HCT116 (cell line): ENCODE measurements around the gene ATG4D. TPM values are rescaled to one million over a fixed set of nuclear protein-coding genes. Genes with fewer than 3 reads are reported as not detected.

Experiments
- ATAC-seq: fragments of 200-7000 bp; cut with Tn5 transposase; 2 replicates; pipeline ENCODE4 v1.9.1; 2020; ENCODE audit warnings: mild to moderate bottlenecking, moderate library complexity
- BruUV-seq: library from RNA; stranded (reverse); fragments of 400-500 nt; replicated peaks from 2 replicates; lab custom pipeline; 2021; lab: Mats Ljungman, UMichigan
- CTCF ChIA-PET: fragments of 300-600 bp; sonication (Branson Sonifier 250); formaldehyde crosslinking; loops from one replicate; lab custom pipeline; 2021; ENCODE audit warnings: antibody characterized with exemption; lab: Charles Lee
- POLR2A ChIA-PET: fragments of 300-600, 350-600 bp; sonication (Branson Sonifier 250); formaldehyde crosslinking; loops from one replicate; lab custom pipeline; 2021; ENCODE audit warnings: antibody characterized with exemption; lab: Charles Lee
- RAD21 ChIA-PET, 2 experiments: fragments of 300-600 bp; sonication (Branson Sonifier 250); formaldehyde crosslinking; loops; one replicate each; lab custom pipeline; 2023; ENCODE audit warnings: low total read pairs in 2 of 2; ENCODE audit not compliant: uncharacterized antibody in 2 of 2, unreplicated experiment in 2 of 2, low non-redundant PET in 1 of 2; lab: Charles Lee
- DNase-seq: peaks from one replicate; pipeline ENCODE4 v3.0.0-alpha.2; 2010; ENCODE audit warnings: low read depth, low spot score
- H2AFZ ChIP-seq: fragments of 200-600 bp; shearing (Covaris generic), sonication (generic); 2 replicates; pipeline ENCODE4 v1.6.1; 2017; ENCODE audit warnings: low read depth, mixed run types, mixed read lengths, antibody characterized with exemption, low read length; ENCODE audit not compliant: poor library complexity, severe bottlenecking
- H3K27ac ChIP-seq: 2 replicates; pipeline ENCODE4 v1.5.1; 2012; ENCODE audit warnings: low read depth, low read length
- H3K27me3 ChIP-seq: fragments of 200-600 bp; sonication (generic); 2 replicates; pipeline ENCODE4 v1.6.1; 2016; ENCODE audit warnings: mixed run types, low read length, mixed read lengths; ENCODE audit not compliant: insufficient read depth
- H3K36me3 ChIP-seq, 2 experiments: fragments of 200-500 bp in 1 of 2; fragments of 200-600 bp in 1 of 2; sonication (Bioruptor generic) in 1 of 2; sonication (generic) in 1 of 2; 2 replicates each; pipeline versions ENCODE4 v1.5.1 to v1.6.1; 2014 to 2016; ENCODE audit warnings: low read length in 2 of 2, inconsistent platforms in 1 of 2, mixed read lengths in 1 of 2, mixed run types in 1 of 2; ENCODE audit not compliant: insufficient read depth in 2 of 2, control insufficient read depth in 1 of 2
- H3K4me1 ChIP-seq, 2 experiments: fragments of 200-600 bp in 1 of 2; sonication (generic) in 1 of 2; 2 replicates each; pipeline versions ENCODE4 v1.5.1 to v1.6.1; 2012 to 2017; ENCODE audit warnings: low read length in 2 of 2, inconsistent platforms in 1 of 2, mild to moderate bottlenecking in 1 of 2, mixed read lengths in 1 of 2, mixed run types in 1 of 2, moderate library complexity in 1 of 2; ENCODE audit not compliant: insufficient read depth in 2 of 2, control insufficient read depth in 1 of 2
- H3K4me2 ChIP-seq: fragments of 200-600 bp; sonication (generic); 2 replicates; pipeline ENCODE4 v1.6.1; 2017; ENCODE audit warnings: mixed run types, low read length, mixed read lengths
- H3K4me3 ChIP-seq, 2 experiments: fragments of 200-600 bp in 1 of 2; sonication (generic) in 1 of 2; replicated peaks in 1 of 2; 2 replicates each; pipeline ENCODE4 v1.5.1; 2011 to 2016; ENCODE audit warnings: low read length in 2 of 2, control low read depth in 1 of 2, low read depth in 1 of 2, mild to moderate bottlenecking in 1 of 2, mixed read lengths in 1 of 2, mixed run types in 1 of 2
- H3K79me2 ChIP-seq: fragments of 200-600 bp; sonication (generic); 2 replicates; pipeline ENCODE4 v1.6.1; 2017; ENCODE audit warnings: mild to moderate bottlenecking, mixed run types, low read length, moderate library complexity, mixed read lengths; ENCODE audit not compliant: insufficient read depth
- H3K9ac ChIP-seq: fragments of 200-600 bp; sonication (generic); 2 replicates; pipeline ENCODE4 v1.6.1; 2016; ENCODE audit warnings: low read length, mixed read lengths
- H3K9me2 ChIP-seq: fragments of 200-600 bp; sonication (generic), shearing (Covaris generic); 2 replicates; pipeline ENCODE4 v1.6.1; 2017; ENCODE audit warnings: mixed run types, mild to moderate bottlenecking, moderate library complexity; ENCODE audit not compliant: insufficient read depth
- H3K9me3 ChIP-seq, 2 experiments: fragments of 200-500 bp in 1 of 2; fragments of 200-600 bp in 1 of 2; sonication (Bioruptor generic) in 1 of 2; sonication (generic) in 1 of 2; 2 replicates each; pipeline ENCODE4 v1.6.1; 2014 to 2017; ENCODE audit warnings: low read length in 2 of 2, mixed read lengths in 2 of 2, inconsistent platforms in 1 of 2, low read depth in 1 of 2, mild to moderate bottlenecking in 1 of 2, mixed run types in 1 of 2, moderate library complexity in 1 of 2; ENCODE audit not compliant: control insufficient read depth in 1 of 2, insufficient read depth in 1 of 2
- H4K20me1 ChIP-seq: fragments of 200-600 bp; sonication (generic), shearing (Covaris generic); 2 replicates; pipeline ENCODE4 v1.6.1; 2017; ENCODE audit warnings: mixed run types, mild to moderate bottlenecking, moderate library complexity; ENCODE audit not compliant: insufficient read depth
- ATF3 ChIP-seq: IDR thresholded peaks from 2 replicates; pipeline ENCODE4 v1.6.1; 2012
- CTCF ChIP-seq, 3 experiments: fragments of 200-600 bp in 1 of 3; sonication (generic) in 1 of 3; IDR thresholded peaks in 2 of 3; conservative IDR thresholded peaks in 1 of 3; 2 replicates each; pipeline ENCODE4 v1.5.1; 2012 to 2017; ENCODE audit warnings: low read depth in 2 of 3, low read length in 2 of 3, antibody characterized with exemption in 1 of 3, borderline replicate concordance in 1 of 3, control low read depth in 1 of 3, mild to moderate bottlenecking in 1 of 3, mixed read lengths in 1 of 3, mixed run types in 1 of 3, moderate library complexity in 1 of 3; ENCODE audit not compliant: insufficient read depth in 1 of 3
- EGR1 ChIP-seq: IDR thresholded peaks from 2 replicates; pipeline ENCODE4 v1.6.1; 2012; ENCODE audit warnings: low read depth
- ELF1 ChIP-seq: IDR thresholded peaks from 2 replicates; pipeline ENCODE4 v1.6.1; 2012; ENCODE audit warnings: low read depth, borderline replicate concordance
- JUND ChIP-seq: IDR thresholded peaks from 2 replicates; pipeline ENCODE4 v1.6.1; 2012
- MAX ChIP-seq: IDR thresholded peaks from 2 replicates; pipeline ENCODE4 v1.6.1; 2012
- POLR2AphosphoS5 ChIP-seq: IDR thresholded peaks from 2 replicates; pipeline ENCODE4 v1.6.1; 2011; ENCODE audit warnings: mild to moderate bottlenecking, low read depth, low read length, moderate library complexity
- REST ChIP-seq: IDR thresholded peaks from 2 replicates; pipeline ENCODE4 v1.6.1; 2012; ENCODE audit warnings: low read depth
- SIN3A ChIP-seq: IDR thresholded peaks from 2 replicates; pipeline ENCODE4 v1.6.1; 2012; ENCODE audit warnings: low read depth
- TCF7L2 ChIP-seq: IDR thresholded peaks from 2 replicates; pipeline ENCODE4 v1.7.0; 2011; ENCODE audit warnings: borderline replicate concordance, inconsistent platforms; ENCODE audit not compliant: insufficient read depth, insufficient read length; ENCODE audit errors: extremely low read depth
- intact Hi-C: fragments of 100-400 bp; cut with micrococcal nuclease; formaldehyde crosslinking; loops from 2 replicates; pipeline ENCODE4 v1.10.0; 2022
- total RNA-seq: library from RNA; stranded (reverse); gene quantifications from one replicate; pipeline ENCODE4 v1.2.1, GENCODE V29; 2021; ENCODE audit not compliant: unreplicated experiment

Gene ATG4D
- total RNA-seq, 1 experiment from 2014 or later, result 45.4 TPM

GRCh38 chr19:10517361-10517759 is 26.3 kb upstream of the ATG4D start, which contains the start of gene S1PR5:
TSS of gene S1PR5 (minus strand) at chr19:10517447. CDS start at chr19:10515011, 2,436 bp downstream.
- ATAC-seq, result peak; percentile 85
- Histone ChIP-seq H3K27me3 (no peaks in the 10 kb centered on the region), H3K4me1 (peaks cover 16 to 45% of the 10 kb centered on the region in 2 experiments; a peak in 3 of 4 replicates)
- TF ChIP-seq ATF3, result no peak
- TF ChIP-seq POLR2AphosphoS5, result peak; percentile 57
- TF ChIP-seq SIN3A, result no peak
- no peak for TF ChIP-seq CTCF (IDR thresholded peaks at IDR 0.05 in 2 of 3, conservative IDR thresholded peaks at IDR 0.05 in 1 of 3; ENCODE audit: borderline replicate concordance in 1 of 3, insufficient read depth in 1 of 3, low read depth in 2 of 3, low read length in 2 of 3)
- TF ChIP-seq JUND, result no peak
- TF ChIP-seq REST, result no peak
- TF ChIP-seq TCF7L2, result no peak
- TF ChIP-seq EGR1, result peak; percentile 27; the same call in 1 of the 2 replicates
- no peak; the same call in 1 of the 2 replicates for TF ChIP-seq MAX
- TF ChIP-seq ELF1, result no peak
- TF ChIP-seq, all 23 proteins: peak for 2
- H3K27ac ChIP-seq, result peak within 1 kb of the TSS; percentile 64; the same call in 1 of the 2 replicates
- peak within 1 kb of the TSS; percentile 64 to 82 for H3K4me3 ChIP-seq
- peak within 1 kb of the TSS; percentile 100 for H3K4me2 ChIP-seq
- H3K79me2 ChIP-seq, result no peaks in the 10 kb centered on the region
- DNase-seq, result no peak
- no peaks in the 10 kb centered on the region for H3K9me3 ChIP-seq
- ChIA-PET CTCF (interaction anchor here (0.6 to 1.1 kb wide), 4 partner anchors 9 to 49 kb away, joined by 3 read pairs; partner anchors contain the start of gene KRI1), POLR2A (interaction anchor here (0.9 kb wide), 1 partner anchor 10 kb away, joined by 4 read pairs; no protein-coding TSS in a partner anchor), RAD21 (no interaction called here)
- peak within 1 kb of the TSS; percentile 75 for H3K9ac ChIP-seq
- no peaks in the 10 kb centered on the region for H3K36me3 ChIP-seq
- no peaks in the 10 kb centered on the region for H3K9me2 ChIP-seq
- H2AFZ ChIP-seq, result peak within 1 kb of the TSS; percentile 87
- intact Hi-C loops, result no loop called here
- BruUV-seq, result no TSS peak
- H4K20me1 ChIP-seq, result no peaks in the 10 kb centered on the region
